Parietal lobe (tissue), 2 donors: Measurements from ENCODE around the gene MSMO1. TPM values are rescaled to one million over a fixed set of nuclear protein-coding genes. Genes with fewer than 3 reads are reported as not detected.

Source experiments
- small RNA-seq: library from RNA; depleted of rRNA; stranded (forward); fragments of <200 nt; gene quantifications from one replicate; pipeline ENCODE3, GENCODE V24; 2014; ENCODE audit warnings: low replicate concordance
- total RNA-seq: library from RNA; depleted of rRNA; stranded (reverse); fragments of >200 nt; gene quantifications from one replicate; pipeline ENCODE4 v1.2.3, GENCODE V29; 2014

Gene MSMO1
- 316 TPM for total RNA-seq

DNA sequence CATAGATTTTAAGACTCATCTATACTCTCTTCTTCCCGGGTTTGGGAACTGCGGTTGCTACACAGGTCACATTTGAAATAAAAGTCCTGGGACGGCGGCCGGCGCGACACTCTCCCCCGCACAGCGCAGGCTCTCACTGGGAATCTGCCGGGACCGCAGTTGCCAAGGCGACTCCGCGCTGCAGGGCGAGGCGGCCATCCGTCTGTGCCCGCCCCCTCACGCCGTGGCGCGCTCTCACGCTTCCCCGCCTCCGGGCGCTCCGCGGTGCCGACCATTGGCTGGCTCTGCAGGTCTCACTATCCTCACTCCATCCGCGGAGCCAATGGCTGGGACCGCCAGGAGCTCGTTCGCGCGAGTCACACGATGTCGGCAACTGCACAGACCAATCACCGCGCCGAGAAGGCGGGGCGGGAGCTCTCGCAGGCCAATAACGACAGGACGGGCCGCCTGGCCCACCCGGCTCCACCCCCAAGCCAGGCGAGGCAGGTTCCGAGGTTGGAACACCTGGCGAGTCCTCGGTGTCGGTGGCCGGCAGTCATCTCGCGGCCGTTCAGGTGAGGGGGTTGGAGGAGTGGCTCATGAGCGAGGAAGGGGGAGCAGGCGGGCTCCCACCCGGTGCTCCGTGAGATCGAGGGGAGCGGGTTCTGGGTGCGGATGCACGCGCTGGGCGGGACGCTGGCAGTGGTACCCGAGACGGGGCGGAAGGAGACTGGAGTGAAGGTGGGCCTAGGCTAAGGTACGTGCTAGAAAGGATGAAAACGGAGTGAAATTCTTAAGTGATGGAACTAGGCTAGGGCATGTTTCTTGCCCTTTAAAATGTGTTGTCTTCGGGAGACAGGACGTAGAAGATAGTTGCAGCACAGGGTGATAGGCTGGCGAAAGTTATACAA lies at the start of gene MSMO1:
MSMO1 (plus strand) TSS at position 459 of the 890 bp plus-strand sequence. CDS start 5,702 bp downstream, outside the sequence.

DNA sequence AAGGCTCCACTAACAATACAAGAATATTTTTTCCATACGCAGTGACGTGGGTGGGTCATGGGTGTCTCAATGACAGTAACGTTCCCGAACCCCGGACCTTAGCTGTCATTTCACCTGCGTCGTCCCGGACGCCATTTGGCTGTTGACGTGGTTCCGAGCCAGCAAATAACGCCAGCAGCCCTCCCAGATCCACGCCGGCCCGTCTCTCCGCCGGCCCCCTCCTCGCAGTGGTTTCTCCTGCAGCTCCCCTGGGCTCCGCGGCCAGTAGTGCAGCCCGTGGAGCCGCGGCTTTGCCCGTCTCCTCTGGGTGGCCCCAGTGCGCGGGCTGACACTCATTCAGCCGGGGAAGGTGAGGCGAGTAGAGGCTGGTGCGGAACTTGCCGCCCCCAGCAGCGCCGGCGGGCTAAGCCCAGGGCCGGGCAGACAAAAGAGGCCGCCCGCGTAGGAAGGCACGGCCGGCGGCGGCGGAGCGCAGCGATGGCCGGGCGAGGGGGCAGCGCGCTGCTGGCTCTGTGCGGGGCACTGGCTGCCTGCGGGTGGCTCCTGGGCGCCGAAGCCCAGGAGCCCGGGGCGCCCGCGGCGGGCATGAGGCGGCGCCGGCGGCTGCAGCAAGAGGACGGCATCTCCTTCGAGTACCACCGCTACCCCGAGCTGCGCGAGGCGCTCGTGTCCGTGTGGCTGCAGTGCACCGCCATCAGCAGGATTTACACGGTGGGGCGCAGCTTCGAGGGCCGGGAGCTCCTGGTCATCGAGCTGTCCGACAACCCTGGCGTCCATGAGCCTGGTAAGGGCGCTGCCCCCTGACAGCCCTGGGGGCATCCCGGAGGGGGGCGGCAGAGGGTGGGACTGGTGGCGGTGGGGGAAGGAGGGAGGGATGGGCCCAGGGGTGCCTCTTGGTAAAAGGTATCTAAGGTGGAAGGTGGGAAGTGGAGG lies 51.5 kb downstream of the MSMO1 start, which contains the start of gene CPE:
CPE (plus strand) TSS at position 264 of the 933 bp plus-strand sequence; CDS start at position 478, 214 bp downstream.

Small RNA genes within 50 kb of the gene (small RNA-seq; reads per million reads assigned to genes)
- gene MIR578: 0.58 reads per million, percentile 53 among the genes with 10 or more reads in this experiment

Other genes with a start within 250 kb of the MSMO1 start
- gene TMEM192, start 214.8 kb upstream of the MSMO1 start, total RNA-seq: 5.3 TPM
- gene KLHL2, start 120.1 kb upstream of the MSMO1 start, total RNA-seq: 62.3 TPM
- 376 TPM for gene CPE, start 51.3 kb downstream of the MSMO1 start, total RNA-seq